WTC11 (cell line): ENCODE results near the gene MACROD2.

Experiments used
- ATF3 ChIP-seq: sonication (generic); formaldehyde crosslinking; conservative IDR thresholded peaks from 2 replicates; pipeline ENCODE4 v1.8.1; 2022; ENCODE audit warnings: mild to moderate bottlenecking, missing genetic modification reagents
- CTCF ChIP-seq: fragments of 200-600 bp; IDR thresholded peaks from 2 replicates; pipeline ENCODE4 v1.8.0; 2022; ENCODE audit warnings: antibody characterized with exemption
- ESRRA ChIP-seq: sonication (generic); formaldehyde crosslinking; IDR thresholded peaks from 2 replicates; pipeline ENCODE4 v1.8.1; 2022; ENCODE audit warnings: mild to moderate bottlenecking, missing genetic modification reagents, borderline replicate concordance
- FOXK1 ChIP-seq: sonication (generic); formaldehyde crosslinking; IDR thresholded peaks from 2 replicates; pipeline ENCODE4 v1.8.0; 2022; ENCODE audit warnings: mild to moderate bottlenecking, moderate library complexity, missing genetic modification reagents
- HMGXB4 ChIP-seq: sonication (generic); formaldehyde crosslinking; IDR thresholded peaks from 2 replicates; pipeline ENCODE4 v1.8.1; 2023; ENCODE audit warnings: mild to moderate bottlenecking, moderate library complexity, missing genetic modification reagents
- JUN ChIP-seq: sonication (generic); formaldehyde crosslinking; IDR thresholded peaks from 2 replicates; pipeline ENCODE4 v1.8.0; 2023; ENCODE audit warnings: mild to moderate bottlenecking, missing genetic modification reagents
- PRDM15 ChIP-seq: sonication (generic); formaldehyde crosslinking; IDR thresholded peaks from 2 replicates; pipeline ENCODE4 v1.8.0; 2022; ENCODE audit warnings: missing genetic modification reagents
- SP1 ChIP-seq: sonication (generic); formaldehyde crosslinking; conservative IDR thresholded peaks from 2 replicates; pipeline ENCODE4 v1.8.1; 2022; ENCODE audit warnings: missing genetic modification reagents
- ZNF138 ChIP-seq: sonication (generic); formaldehyde crosslinking; conservative IDR thresholded peaks from 2 replicates; pipeline ENCODE4 v1.8.1; 2022; ENCODE audit warnings: mild to moderate bottlenecking, moderate library complexity, missing genetic modification reagents
- ZNF281 ChIP-seq: sonication (generic); formaldehyde crosslinking; IDR thresholded peaks from 2 replicates; pipeline ENCODE4 v1.8.0; 2023; ENCODE audit warnings: mild to moderate bottlenecking, missing genetic modification reagents

- no peak for TF ChIP-seq CTCF
- TF ChIP-seq HMGXB4 (CRISPR knock-in tag), result no peak
- TF ChIP-seq FOXK1 (CRISPR knock-in tag), result no peak
- no peak for TF ChIP-seq JUN (CRISPR knock-in tag)
- TF ChIP-seq ATF3 (CRISPR knock-in tag), result no peak
- no peak for TF ChIP-seq ESRRA
- no peak for TF ChIP-seq ZNF281
- no peak for TF ChIP-seq ZNF138
- no peak for TF ChIP-seq PRDM15 (CRISPR knock-in tag)
- TF ChIP-seq SP1, result no peak
These were observed 1035.5 kb downstream of the MACROD2 start for GRCh38 chr20:15030826-15031225.
